ENCODE measurements around the gene CAB39L.
"Not testable (repeated sequence)": the region's sequence is repeated elsewhere in the genome, so short reads cannot be mapped to it uniquely, and the experiment has no call there.

CAB39L gene

DNA sequence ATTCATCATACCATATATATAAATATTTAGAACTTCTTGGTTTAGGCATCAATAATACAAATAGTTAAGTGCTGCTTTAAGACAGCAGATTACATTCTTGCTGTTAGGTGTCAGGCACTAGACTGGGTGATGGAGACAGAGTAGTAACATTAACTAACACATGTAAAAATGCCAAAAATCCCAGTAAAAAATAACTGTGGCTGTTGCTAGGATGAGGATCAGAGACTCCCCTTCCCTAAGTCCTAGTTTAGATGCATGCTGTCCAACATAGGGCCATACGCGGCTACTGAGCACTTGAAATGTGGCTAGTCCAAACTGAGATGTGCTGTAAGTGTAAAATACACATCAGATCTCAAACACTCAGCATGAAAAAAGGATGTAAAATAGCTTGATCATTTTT is 101.4 kb downstream of the CAB39L start:
- DNase-seq, result no peak

DNA sequence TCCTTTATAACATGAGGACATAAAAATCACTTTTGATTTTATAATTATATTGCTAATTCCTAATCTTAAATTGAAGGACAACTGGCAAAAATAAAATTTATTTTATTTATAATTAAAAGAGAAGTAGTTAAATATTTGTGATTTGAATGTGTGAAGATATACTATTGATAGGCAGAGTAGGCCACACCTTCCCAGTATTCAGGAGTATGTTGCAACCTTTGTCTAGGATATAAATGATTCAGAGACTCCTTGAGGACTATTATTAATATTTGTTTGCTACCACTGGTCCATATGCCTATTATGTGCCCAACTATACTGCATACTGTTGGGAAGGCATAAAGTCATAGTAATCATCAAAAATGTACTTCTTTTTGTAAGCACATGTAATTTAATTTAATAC is 101.9 kb downstream of the CAB39L start:
- DNase-seq, result no peak

DNA sequence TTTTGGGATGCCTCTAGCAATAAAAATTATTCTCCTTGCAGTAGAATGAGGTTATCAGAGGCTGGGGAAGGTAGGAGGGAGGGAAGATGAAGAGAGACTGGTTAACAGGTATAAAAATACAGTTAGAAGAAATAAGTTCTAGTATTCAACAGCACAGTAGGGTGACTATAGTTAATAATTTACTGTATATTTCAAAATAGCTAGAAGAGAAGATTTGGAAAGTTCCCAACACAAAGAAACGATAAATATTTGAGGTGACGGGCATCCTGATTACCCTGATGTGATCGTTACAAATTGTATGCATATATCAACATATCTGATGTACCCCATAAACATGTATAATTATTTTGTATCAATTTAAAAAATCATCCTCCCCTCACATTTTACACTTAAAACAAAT is 102.3 kb downstream of the CAB39L start:
- no peak for DNase-seq

DNA sequence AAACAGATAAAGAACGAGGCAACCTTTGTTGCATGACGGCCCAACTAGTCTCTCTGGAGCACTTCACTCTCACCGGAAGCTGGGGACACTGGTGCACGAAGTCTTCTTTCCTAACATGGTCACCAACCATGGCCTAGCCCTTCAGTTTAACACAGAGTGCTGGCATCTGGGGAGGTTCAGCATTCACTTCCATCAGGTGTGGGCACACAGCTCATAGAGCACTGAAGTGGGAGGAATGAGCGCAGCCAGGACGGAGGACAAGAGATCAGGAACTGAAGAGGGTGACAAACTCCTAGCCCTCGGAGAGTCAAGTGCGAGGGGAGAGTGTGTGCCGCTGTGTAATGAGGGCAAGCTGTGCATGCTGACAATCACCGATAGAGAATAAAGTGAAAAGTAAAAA is 103.7 kb downstream of the CAB39L start:
- DNase-seq, result no peak

DNA sequence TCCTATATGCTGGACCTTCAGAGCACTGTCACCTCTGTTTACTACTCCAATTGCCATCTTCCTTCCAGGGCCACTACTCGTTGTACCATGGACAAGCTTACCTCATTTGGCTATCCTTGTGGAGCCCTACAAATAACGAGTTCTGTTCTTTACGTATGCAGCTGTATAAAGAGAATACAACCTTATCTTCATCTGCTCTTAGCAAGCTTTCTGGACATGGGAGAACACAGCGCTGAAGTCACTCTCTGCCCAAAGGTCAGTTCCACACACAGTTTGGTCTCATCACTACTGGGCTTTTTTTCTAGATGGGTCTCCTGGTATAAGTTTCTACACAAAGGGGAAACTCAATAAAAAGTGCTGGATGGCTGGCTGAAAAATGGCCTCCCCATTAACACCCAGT is 107.2 kb downstream of the CAB39L start:
- DNase-seq, result no peak

DNA sequence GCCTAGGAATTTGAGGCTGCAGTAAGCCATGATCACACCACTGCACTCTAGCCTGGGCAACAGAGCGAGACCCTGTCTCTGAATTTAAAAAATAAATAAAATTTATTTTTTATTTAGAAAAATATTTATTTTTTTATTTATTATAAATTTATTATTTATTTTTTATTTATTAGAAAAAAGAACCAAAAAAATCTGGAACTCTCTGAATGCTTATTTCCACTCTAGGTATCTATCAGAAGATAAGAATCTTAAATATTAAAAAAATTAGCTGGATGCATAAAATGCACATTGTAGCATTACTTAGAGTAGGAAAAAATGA is 113.4 kb downstream of the CAB39L start:
- DNase-seq, result no peak

DNA sequence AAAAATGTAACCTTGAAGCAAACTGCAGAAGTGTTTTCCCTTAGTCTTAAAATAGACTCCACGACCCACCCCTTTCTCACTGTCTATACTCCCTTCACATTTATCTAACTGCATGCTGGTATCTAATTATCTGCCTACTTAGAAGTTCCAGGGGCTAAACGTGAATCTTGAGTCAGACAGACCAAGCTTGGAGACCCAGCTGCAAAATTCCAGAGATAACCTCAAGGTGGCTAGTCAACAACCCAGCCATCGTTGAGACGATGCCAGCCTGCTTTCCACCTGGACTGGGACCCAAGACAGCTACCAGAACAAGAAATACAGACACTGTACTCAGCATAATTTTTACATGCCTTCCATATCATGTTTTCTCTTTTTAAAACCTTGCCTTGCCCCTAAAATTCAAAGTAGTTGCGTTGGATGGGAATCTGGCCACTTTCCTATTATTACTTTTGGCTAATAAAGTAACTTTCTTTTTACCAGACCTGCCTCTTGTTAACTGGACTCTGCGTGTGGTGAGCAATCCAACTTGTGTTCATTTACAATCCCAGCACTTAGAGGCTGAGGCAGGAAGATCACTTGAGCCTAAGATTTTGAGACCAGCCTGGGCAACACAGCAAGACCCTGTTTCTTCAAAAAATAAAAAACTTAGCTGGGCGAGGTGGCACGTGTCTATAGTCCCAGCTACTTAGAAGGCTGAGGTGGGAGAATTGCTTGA is 113.9 kb downstream of the CAB39L start:
- no peak for DNase-seq

DNA sequence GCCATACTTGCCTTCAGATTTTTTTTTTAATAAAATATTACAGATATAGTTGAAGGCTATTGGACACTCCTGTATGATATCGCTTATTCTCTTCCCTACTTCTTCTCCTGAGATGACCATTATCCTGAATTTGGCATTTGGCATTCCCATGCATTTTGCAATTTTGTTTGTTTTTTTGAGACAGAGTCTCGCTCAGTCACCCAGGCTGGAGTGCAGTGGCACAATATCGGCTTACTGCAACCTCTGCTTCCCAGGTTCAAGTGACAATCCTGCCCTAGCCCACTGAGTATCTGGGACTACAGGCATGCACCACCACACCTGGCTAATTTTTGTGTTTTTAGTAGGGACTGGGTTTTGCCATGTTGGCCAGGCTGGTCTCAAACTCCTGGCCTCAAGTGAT is 116.7 kb downstream of the CAB39L start:
- not testable (repeated sequence) for DNase-seq

DNA sequence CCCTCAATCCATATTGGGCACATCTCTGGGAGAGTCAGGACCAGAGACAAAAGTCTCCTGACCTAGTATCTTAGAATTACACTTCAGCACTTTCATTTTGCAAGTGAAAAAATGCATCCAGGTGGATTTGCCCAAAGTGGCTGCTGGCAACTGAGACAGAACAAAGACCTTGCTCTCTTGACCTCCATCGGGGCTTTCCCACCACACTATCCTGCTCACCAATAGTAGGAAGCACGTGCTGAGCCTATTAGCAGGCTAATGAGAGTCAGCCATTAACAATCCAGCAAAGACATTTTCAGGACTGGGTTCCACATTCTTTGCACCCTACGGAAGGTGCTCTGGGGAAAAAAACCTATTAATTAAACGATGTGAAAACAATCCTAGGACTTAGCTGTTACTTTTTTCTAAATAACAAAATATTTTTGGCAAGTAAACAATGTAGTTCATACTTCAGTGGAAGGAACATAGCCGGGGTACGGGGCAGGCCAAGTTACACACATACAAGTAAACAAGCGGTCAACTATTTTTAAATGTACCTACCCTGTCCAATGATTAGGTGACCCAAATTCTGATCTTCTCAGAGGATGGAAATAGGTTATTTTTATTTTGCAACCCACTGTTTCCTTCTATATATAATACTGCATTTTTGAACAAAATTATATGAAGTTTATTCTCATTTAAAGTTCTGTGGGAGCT is 117.5 kb downstream of the CAB39L start:
- no peak for DNase-seq

DNA sequence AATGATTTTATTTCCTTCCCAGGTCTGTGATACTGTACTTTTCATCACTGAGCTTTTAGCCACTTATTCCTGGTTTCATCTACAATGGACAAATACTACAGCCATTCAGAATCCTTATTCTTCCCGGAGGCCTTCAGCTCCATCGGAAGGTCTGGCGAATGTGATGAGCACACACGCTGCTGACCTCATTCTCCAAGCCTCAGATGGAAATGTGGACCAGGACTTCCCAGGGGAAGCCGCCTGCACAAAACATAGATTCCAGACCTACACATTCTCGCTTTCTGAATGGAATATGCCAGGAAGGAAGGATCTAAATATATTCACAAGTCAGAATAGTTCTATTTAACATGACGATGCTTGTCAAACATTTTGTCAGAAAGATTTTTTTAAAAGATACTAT is 120.5 kb downstream of the CAB39L start:
- no peak for DNase-seq

DNA sequence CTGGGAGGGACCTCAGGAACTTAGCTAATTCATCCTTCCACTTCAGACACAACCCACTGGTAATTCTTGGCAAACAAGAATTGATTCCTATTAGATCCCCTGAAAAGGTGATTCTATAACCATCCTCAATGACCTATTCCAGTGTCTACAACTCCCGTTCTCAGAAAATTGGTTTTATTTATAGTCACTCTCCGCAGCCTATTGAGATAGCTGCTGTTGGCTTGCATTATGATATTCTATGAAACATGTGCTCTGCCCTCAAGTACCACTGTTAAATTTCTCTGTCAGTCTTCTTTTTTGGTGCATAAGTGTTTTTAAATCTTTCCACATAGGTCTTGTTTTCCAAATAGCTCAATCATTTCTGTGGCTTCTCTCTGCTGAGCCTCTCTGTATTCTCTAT is 121.2 kb downstream of the CAB39L start:
- no peak for DNase-seq

DNA sequence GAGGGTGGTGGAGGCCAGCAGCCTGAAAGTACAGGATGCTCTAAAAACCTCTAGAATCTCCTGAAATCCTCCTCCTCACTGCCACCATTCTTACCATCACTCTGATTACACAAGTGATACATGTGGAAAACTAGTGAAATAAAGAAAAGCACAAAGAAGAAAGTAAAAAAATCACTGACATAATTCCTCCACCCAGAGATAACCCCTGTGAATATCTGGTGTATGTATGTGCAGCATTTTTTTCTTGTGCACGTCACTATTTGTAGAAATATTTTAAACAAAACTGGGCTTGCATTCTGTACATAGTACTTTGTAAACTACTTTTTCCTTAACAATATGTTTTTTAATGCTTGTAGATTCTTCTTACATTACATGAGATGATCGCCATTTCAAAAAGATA is 122.9 kb downstream of the CAB39L start:
- DNase-seq, result no peak

DNA sequence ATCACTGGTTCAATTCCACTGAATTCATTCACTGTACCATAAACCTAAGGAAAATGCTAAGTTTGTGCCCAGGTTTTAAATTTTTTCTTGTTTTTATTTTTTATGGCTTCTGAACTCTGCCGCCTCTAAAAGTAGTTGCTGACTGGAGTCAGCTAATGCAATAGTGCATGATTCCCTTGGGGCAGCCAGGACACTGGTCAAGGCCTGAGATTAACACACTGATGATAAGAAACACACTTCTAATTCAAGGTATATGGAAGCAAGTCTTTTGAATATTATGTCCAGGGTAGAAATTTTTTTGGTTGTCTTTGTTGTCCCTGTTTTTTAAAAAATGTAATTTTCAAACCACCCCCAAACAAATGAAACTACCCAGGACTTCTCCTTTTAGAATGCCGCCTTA is 123.9 kb downstream of the CAB39L start:
- no peak for DNase-seq

DNA sequence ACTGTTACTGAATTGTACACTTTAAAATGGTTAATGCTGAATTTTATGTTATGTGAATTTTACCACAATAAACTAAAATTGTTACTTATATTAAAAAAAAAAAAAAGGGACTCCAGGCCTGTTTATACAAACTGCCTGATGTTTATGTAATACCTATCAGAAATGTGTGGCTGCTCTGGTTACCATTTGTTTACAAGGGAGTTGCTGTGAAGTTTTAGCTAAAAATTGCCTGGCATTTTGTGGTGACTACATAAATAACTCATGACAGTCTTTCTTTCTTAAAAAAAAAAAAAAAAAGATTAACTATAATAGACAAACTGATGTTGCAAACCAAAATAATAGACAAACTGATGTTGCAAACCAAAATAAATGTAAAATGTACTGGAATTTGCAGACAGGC is 124.3 kb downstream of the CAB39L start:
- no peak for DNase-seq

DNA sequence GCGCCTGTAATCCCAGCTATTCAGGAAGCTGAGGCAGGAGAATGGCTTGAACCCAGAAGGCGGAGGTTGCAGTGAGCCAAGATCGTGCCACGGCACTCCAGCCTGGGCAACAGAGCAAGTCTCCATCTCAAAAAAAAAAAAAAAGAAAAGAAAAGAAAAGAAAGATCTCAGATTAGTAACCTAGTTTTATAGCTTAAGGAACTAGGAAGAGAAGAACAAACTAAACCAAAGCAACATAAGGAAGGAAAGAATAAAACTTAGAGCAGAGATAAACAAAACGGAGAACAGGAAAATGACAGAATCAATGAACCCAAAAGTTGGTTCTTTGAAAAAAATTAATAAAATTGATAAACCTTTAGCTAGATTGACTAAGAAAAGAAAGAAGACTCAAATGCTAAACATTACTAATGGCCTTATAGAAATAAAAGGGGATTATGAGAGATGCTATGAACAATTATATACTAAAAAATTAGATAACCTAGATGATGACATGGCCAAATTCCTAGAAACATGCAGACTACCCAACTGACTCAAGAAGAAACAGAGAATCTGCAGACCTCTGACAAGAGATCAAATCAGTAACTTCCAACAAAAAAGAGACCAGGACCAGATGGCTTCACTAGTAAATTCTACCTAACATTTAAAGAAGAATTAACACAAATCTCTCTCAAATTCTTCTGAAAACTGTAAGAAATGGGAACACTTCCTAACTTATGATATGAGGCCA is 127.9 kb downstream of the CAB39L start:
- no peak for DNase-seq

DNA sequence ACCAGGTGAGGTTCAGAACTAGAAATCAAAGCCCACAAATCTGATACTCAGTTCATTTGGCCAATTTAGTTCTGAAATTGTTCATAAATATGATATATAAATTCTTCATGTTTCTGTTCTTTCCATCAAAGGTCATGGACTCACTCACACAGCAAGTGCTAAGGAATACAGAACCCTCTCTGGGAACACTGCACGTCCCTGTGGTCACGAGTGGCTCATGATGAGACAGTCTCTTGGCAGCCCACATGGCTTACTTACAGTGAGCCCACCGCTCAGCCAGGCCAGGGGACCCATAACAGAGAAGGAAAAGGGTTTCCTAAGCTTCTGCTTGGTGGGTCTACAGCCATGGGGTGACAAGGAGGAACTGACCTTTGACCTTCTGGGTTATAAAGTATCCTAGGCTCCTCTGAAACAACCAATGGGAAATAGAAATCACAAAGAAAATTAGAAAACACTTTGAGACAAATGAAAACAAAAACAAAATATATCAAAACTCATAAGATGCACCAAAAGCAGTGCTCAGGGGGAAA is 128.8 kb downstream of the CAB39L start:
- no peak for DNase-seq

DNA sequence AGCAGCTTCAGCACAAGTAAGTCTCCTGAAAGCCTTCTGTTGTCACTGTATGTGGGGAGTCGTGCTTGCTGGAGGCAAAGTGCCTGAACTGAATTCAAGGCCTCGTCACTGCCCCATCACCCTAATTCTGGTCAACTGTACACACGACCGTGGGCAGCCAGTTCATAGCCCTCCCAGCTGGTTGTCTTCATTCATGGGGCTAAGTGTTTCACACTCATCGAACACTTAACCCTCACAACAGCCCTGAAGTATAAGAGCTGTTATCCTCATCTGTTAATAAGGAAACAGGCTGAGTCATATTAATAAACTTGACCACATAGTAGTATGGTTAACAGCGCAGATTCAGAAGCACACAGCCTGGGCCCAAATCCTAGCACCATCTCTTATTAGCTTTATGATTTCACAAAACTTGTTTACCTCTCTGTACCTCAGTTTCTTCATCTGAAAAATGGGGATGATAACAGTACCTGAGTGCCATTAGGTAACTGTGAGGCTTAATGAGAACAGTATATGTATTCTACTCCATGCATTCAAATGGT is 129.5 kb downstream of the CAB39L start:
- no peak for DNase-seq

DNA sequence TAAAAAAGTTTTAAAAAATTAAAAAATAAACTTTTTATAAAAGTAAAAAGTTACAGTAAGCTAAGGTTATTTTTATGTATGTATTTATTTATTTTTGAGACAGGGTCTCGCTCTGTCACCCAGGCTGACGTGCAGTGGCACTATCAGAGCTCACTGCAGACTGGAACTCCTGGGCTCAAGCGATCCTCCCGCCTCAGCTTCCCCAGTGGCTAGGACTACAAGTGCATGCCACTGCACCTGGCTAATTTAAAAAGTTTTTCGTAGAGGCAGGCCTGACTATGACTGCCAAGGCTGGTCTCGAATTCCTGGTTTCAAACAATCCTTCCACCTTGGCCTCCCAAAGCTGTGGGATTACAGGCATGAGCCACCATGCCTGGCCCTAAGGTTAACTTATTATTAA is 132.0 kb downstream of the CAB39L start:
- DNase-seq, result no peak

DNA sequence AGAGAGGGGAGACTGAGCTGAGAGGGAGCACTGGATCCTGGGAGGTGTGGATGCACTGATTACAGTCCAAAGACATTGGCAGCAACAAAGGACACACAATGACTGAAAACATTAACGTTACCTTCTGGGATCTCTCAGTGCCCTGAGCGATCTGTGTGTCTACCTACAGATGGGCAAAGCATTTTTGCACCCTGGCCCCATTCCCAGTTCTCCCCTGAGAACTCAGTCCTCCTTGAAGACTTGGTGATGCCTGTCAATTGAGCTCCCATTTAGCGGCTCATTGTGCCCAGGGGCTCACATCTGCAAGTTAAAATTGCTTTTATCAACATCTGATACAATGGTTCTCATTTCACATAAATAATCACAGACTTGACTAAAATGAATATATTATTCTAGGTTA is 133.6 kb downstream of the CAB39L start:
- DNase-seq, result no peak

DNA sequence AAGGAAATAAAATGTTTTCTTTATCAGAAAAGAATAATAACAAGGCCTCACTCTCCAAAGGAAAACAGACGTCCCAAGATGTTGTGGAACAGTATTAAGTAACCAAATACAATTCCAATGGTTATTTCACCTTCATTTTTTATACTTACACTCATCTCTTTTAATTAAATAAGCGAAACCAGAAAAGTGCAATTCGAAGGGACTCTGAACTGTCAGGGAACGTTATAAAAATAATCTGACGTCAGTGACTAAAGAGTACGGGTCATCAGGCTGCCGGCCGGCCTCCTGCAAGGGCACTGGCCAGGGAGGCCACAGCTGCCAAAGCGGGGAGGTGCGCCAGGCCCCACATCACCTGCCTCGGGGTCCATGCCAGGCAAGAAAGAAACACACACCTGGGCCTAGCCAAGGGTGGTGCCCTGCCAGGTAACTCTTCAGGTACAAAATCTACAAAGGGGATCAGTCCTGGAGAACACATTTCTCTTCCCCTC is 134.9 kb downstream of the CAB39L start:
- DNase-seq, result no peak

DNA sequence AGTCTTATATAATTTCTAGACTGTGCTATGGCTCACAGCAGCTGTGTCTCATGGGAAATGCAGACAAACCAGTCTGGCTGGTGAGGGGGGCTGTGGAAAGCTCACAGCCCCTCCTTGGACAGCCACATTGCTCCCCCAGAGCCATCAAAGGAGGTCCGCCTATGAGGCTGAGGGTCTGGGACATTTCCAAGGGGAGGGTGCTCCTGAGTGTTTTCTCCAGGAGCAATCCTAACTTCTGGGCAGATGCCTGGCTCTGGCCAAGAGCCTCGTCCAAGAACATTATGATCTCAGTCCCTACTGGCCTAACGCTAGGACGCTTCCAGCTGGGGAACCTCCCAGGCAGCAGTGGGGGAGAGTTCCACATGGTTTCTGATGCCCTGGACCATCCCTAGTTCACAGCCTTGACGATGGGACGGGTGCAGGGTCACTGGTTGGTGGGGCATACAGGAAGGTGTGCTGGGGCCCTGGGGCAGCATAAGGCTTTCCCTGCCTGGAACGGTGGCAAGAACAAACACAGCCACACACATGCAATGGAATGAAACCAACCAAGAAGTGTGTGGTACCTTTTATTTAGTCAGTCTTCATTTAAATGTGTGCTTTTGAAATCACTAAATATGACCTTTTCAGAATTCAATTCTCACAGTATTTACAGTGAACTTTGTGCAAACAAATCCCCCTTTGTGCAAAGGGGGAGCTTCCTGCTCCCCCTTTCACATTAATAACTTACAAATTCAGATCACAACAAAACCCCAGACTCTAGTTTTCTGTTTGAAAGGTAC is 135.6 kb downstream of the CAB39L start:
- peak; percentile 11 for DNase-seq

DNA sequence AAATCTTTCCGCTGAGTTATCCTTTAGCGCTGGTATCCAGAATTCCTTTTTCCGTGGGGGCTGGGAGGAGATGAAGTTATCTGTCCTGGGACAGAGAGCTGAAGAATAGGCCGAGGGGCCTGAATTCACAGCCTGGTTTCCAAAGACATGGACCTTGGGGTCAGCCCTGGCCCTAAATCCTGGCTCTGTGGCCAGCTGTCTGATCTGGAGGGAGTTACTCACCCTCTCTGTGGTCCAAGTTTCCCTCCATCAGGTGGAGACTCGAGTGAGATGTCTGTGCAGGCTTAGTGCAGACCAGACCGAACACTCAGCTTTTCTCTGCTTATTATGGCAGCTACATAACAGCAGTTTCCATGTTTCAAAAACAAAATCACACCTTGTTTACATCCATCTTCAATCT is 136.5 kb downstream of the CAB39L start:
- DNase-seq, result no peak
